Measurements from ENCODE around the gene LYZL1.
"Not testable (repeated sequence)": the region's sequence is repeated elsewhere in the genome, so short reads cannot be mapped to it uniquely, and the experiment has no call there.

GRCh38 chr10:29320680-29321121, 31.8 kb downstream of the LYZL1 start:
- TF ChIP-seq CTCF (conservative IDR thresholded peaks at IDR 0.05; ENCODE audit: low read depth, low read length); EZH2 (IDR thresholded peaks at IDR 0.05; ENCODE audit: borderline replicate concordance, low read depth, low read length, poor library complexity, severe bottlenecking): not testable (repeated sequence)

Measured in A673 (cell line).